Measurements from ENCODE around the gene IFNGR2. TPM values are rescaled to one million over a fixed set of nuclear protein-coding genes. Genes with fewer than 3 reads are reported as not detected.
A peak's percentile ranks its signal among the peaks of the same experiment; 100 is the strongest.
"Not testable (repeated sequence)": the region's sequence is repeated elsewhere in the genome, so short reads cannot be mapped to it uniquely, and the experiment has no call there.

The IFNGR2 gene
- total and polyA plus RNA-seq, 5 donors from 2014 or later: 10.2 to 37.2 (median 22.8) TPM

DNA sequence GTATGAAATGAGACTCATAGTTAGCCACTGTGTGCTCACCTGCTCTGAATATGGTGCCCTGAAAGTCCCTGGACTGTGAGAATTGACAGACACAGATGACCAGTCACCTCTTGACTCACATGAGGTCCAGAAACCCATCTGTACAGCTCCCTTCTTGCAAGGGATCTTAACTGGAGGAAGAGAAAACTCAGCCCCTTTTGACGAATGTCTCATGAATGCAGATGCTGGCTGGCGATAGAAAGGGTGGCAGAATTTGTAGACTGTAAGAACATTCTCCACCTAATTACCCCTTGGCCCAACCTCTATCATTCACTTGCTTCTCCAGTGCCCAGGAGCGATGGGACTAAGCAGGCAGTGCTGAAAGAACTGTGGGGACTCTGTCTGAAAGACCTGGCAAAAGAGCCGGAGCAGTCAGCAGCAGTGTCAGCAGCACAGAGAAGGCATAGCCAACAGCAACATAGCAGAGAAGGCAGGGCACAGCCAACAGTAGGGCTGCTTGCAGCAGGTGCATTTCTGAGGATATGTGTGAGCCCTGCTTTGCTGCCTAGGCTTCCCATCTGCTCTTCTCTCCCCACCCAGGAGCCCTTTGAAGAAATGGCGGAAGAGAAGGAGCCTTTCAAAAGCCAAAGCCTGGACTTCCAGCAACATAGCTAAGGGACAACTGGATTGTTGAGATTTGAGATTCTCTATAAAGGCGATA is 25.8 kb upstream of the IFNGR2 start:
- peaks cover 6% of the 10 kb centered on the region for H3K27me3 Mint-ChIP-seq
- no peak overlapping the region for H3K4me3 Mint-ChIP-seq

DNA sequence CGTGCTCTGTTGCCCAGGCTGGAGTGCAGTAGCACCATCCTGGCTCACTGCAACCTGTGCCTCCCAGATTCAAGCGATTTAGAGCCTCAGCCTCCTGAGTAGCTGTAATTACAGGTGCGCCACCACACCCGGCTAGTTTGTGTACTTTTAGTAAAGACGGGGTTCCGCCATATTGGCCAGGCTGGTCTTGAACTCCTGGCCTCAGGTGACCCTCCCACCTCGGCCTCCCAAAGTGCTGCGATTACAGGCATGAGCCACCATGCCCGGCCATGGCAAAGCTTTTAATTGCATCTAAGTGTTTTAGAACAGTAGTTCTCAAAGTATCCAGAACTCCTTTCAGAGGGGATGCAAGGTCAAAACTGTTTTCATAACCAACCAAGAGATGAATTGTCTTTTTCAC is 25.1 kb upstream of the IFNGR2 start:
- no peak overlapping the region for H3K4me3 Mint-ChIP-seq
- Histone ChIP-seq H3K27ac (ENCODE audit: insufficient read depth, low read length, poor library complexity, severe bottlenecking) (no peak overlapping the region), H3K4me1 (ENCODE audit: control insufficient read depth, insufficient read depth, low read length, poor library complexity, severe bottlenecking) (peaks cover 44% of the 10 kb centered on the region), H3K9me3 (ENCODE audit: control insufficient read depth in 2 of 2, low read length in 2 of 2) (no peaks in the 10 kb centered on the region), H3K4me3 (ENCODE audit: low read depth, low read length) (no peak overlapping the region), H3K27me3 (ENCODE audit: control insufficient read depth, insufficient read depth, low read length) (no peaks in the 10 kb centered on the region), H3K36me3 (ENCODE audit: control insufficient read depth, insufficient read depth, low read length) (no peaks in the 10 kb centered on the region)
- H3K9me3 Mint-ChIP-seq: no peaks in the 10 kb centered on the region
- peaks cover 19 to 64% (median 44%) of the 10 kb centered on the region in 4 donors for H3K4me1 Mint-ChIP-seq
- peak overlapping the region; percentile 38 to 82 (median 79) for H3K27ac Mint-ChIP-seq
- ATAC-seq (ENCODE audit: low read depth in 2 of 2) (no peak), DNase-seq (no peak)
- H3K27me3 Mint-ChIP-seq: peaks cover 8% of the 10 kb centered on the region
- no peaks in the 10 kb centered on the region for H3K36me3 Mint-ChIP-seq

More for the DNA sequence above, 25.8 kb upstream of the IFNGR2 start:
- DNase-seq: no peak
- H3K4me1 Mint-ChIP-seq: peaks cover 19 to 57% (median 38%) of the 10 kb centered on the region in 4 donors
- Histone ChIP-seq H3K4me1 (ENCODE audit: control insufficient read depth, insufficient read depth, low read length, poor library complexity, severe bottlenecking) (peaks cover 37% of the 10 kb centered on the region), H3K4me3 (ENCODE audit: low read depth, low read length) (no peak overlapping the region), H3K27me3 (ENCODE audit: control insufficient read depth, insufficient read depth, low read length) (no peaks in the 10 kb centered on the region), H3K9me3 (ENCODE audit: control insufficient read depth in 2 of 2, low read length in 2 of 2) (no peaks in the 10 kb centered on the region), H3K27ac (ENCODE audit: insufficient read depth, low read length, poor library complexity, severe bottlenecking) (no peak overlapping the region), H3K36me3 (ENCODE audit: control insufficient read depth, insufficient read depth, low read length) (no peaks in the 10 kb centered on the region)
- no peak for ATAC-seq (ENCODE audit: low read depth in 2 of 2)
- no peaks in the 10 kb centered on the region for H3K9me3 Mint-ChIP-seq
- peak overlapping the region in 2 of 3 donors; percentile 43 to 46 for H3K27ac Mint-ChIP-seq
- H3K36me3 Mint-ChIP-seq: no peaks in the 10 kb centered on the region

DNA sequence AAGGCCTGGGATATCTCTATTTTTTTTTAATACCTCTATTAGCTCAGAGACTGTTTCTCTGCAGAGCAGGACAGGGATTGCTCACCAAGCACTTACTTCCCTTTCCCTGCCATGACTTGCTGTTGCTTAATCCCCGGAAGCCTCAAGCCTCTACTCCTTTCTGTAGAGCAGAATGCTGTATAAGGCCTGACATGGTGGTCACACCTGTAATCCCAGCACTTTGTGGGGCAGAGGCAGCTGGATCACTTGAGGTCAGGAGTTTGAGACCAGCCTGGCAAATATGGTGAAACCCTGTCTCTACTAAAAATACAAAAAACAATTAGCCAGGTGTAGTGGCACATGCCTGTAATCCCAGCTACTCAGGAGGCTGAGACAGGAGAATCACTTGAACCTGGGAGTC is 23.3 kb upstream of the IFNGR2 start:
- not testable (repeated sequence) for H3K27me3 ChIP-seq (ENCODE audit: control insufficient read depth, insufficient read depth, low read length); H3K9me3 Mint-ChIP-seq; DNase-seq; ATAC-seq (ENCODE audit: low read depth in 2 of 2); H3K36me3 ChIP-seq (ENCODE audit: control insufficient read depth, insufficient read depth, low read length); H3K36me3 Mint-ChIP-seq; H3K9me3 ChIP-seq (ENCODE audit: control insufficient read depth in 2 of 2, low read length in 2 of 2)
- Histone ChIP-seq H3K4me1 (ENCODE audit: control insufficient read depth, insufficient read depth, low read length, poor library complexity, severe bottlenecking) (peaks cover 58% of the 10 kb centered on the region), H3K4me3 (ENCODE audit: low read depth, low read length) (peak overlapping the region; percentile 54), H3K27ac (ENCODE audit: insufficient read depth, low read length, poor library complexity, severe bottlenecking) (peak overlapping the region; percentile 82)
- H3K4me1 Mint-ChIP-seq: peaks cover 21 to 72% (median 58%) of the 10 kb centered on the region in 4 donors
- peak overlapping the region; percentile 82 to 96 (median 88) for H3K27ac Mint-ChIP-seq
- H3K4me3 Mint-ChIP-seq: peak overlapping the region; percentile 73 to 80 (median 76)
- H3K27me3 Mint-ChIP-seq: peaks cover 20% of the 10 kb centered on the region

DNA sequence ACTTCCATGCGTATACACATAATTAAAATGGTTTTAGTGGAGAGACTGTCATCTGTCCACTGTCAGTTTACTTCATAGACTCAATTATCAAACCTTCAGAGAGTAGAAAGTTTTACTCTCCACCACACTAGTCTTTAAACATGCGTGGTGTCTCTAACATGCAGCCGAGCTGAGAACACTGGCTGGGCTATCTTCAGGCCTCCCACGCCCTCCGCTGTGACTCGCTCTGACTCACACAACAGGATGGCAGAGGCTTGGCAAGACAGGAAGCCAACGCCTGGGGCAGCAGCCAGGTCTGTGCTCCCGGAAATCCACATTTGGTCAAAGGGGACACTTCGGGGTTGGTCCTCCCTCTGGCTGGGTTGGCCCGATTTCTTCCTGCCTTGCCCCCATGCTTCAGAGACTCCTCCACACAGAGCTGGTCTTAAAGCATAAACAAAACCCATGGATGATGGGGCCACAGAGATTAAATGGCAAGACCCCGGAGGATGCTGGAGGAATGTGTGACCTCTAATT is 22.7 kb upstream of the IFNGR2 start:
- peaks cover 22 to 73% (median 60%) of the 10 kb centered on the region in 4 donors for H3K4me1 Mint-ChIP-seq
- Histone ChIP-seq H3K9me3 (ENCODE audit: control insufficient read depth in 2 of 2, low read length in 2 of 2) (no peaks in the 10 kb centered on the region), H3K27ac (ENCODE audit: insufficient read depth, low read length, poor library complexity, severe bottlenecking) (peak overlapping the region; percentile 82), H3K36me3 (ENCODE audit: control insufficient read depth, insufficient read depth, low read length) (no peaks in the 10 kb centered on the region), H3K27me3 (ENCODE audit: control insufficient read depth, insufficient read depth, low read length) (no peaks in the 10 kb centered on the region), H3K4me1 (ENCODE audit: control insufficient read depth, insufficient read depth, low read length, poor library complexity, severe bottlenecking) (peaks cover 62% of the 10 kb centered on the region), H3K4me3 (ENCODE audit: low read depth, low read length) (peak overlapping the region; percentile 54)
- H3K36me3 Mint-ChIP-seq: no peaks in the 10 kb centered on the region
- no peaks in the 10 kb centered on the region for H3K9me3 Mint-ChIP-seq
- DNase-seq: peak; percentile 76 to 96 (median 77)
- H3K4me3 Mint-ChIP-seq: peak overlapping the region; percentile 73 to 80 (median 76)
- H3K27me3 Mint-ChIP-seq: peaks cover 21% of the 10 kb centered on the region
- peak; percentile 83 to 84 for ATAC-seq (ENCODE audit: low read depth in 2 of 2)
- peak overlapping the region; percentile 82 to 96 (median 88) for H3K27ac Mint-ChIP-seq

DNA sequence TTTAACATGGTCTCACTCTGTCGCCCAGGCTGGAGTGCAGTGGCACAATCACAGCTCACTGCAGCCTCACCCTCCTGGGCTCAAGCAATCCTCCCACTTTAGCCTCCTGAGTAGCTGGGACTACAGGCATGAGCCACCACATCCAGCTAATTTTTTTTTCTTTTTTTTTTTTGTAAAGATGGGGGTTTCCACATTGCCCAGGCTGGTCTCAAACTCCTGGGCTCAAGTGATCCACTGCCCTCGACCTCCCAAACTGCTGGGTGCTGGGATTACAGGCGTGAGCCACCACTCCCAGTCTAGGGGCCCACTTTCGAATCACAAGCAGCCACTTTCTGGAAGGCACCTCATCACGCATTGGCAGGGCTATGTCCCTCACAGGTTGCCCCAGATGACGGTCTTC is 21.8 kb upstream of the IFNGR2 start:
- peaks cover 27% of the 10 kb centered on the region for H3K27me3 Mint-ChIP-seq
- not testable (repeated sequence) for H3K27me3 ChIP-seq (ENCODE audit: control insufficient read depth, insufficient read depth, low read length); H3K36me3 Mint-ChIP-seq; H3K9me3 Mint-ChIP-seq; H3K9me3 ChIP-seq (ENCODE audit: control insufficient read depth in 2 of 2, low read length in 2 of 2); ATAC-seq (ENCODE audit: low read depth in 2 of 2); DNase-seq; H3K4me3 ChIP-seq (ENCODE audit: low read depth, low read length); H3K36me3 ChIP-seq (ENCODE audit: control insufficient read depth, insufficient read depth, low read length)
- Histone ChIP-seq H3K4me1 (ENCODE audit: control insufficient read depth, insufficient read depth, low read length, poor library complexity, severe bottlenecking) (peaks cover 62% of the 10 kb centered on the region), H3K27ac (ENCODE audit: insufficient read depth, low read length, poor library complexity, severe bottlenecking) (peak overlapping the region; percentile 82)
- H3K4me3 Mint-ChIP-seq: peak overlapping the region in 3 of 4 donors; percentile 73 to 79 (median 74)
- H3K27ac Mint-ChIP-seq: peak overlapping the region; percentile 82 to 96 (median 88)
- peaks cover 22 to 78% (median 61%) of the 10 kb centered on the region in 4 donors for H3K4me1 Mint-ChIP-seq

DNA sequence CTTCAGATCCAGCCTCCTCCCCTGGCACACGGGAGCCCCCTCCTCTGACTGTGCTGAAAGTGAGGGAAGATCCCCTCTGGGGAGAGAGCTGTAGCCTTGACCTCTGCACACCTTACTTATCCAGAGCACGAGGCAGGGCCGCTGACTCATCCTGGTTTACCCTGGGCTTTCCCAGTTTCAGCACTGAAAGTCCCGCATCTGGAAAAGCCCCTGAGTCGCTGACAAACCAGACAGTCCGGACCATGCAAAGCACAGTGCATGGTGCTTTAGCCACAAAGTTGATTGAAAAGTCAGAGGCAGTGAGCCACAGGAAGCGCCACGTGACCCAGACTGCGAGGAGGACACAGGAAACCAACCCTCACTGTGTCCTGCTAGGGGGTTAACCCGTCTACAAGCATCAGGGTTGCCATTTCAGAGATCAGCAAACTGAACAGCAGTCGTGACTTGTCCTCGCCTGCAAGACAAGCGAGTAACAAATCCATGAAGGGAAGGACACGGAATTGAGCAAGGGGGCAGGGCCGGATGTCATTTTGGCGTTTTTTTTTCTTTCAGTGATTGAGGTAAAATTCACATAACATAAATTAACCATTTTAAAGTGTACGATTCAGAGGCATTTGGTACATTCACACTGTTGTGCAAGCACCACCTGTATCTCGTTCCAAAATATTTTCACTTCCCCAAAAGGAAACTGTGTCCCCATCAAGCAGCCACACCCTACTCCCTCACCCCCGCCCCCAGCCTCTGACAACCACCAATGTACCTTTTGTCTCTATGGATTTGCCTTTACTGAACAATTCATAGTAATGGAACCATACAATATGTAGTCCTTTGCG is 19.9 kb upstream of the IFNGR2 start:
- ATAC-seq (ENCODE audit: low read depth in 2 of 2): peak; percentile 54 to 56
- peak overlapping the region; percentile 82 to 96 (median 83) for H3K27ac Mint-ChIP-seq
- Histone ChIP-seq H3K36me3 (ENCODE audit: control insufficient read depth, insufficient read depth, low read length) (no peaks in the 10 kb centered on the region), H3K9me3 (ENCODE audit: control insufficient read depth in 2 of 2, low read length in 2 of 2) (no peaks in the 10 kb centered on the region), H3K4me3 (ENCODE audit: low read depth, low read length) (peak overlapping the region; percentile 85), H3K4me1 (ENCODE audit: control insufficient read depth, insufficient read depth, low read length, poor library complexity, severe bottlenecking) (peaks cover 62% of the 10 kb centered on the region), H3K27me3 (ENCODE audit: control insufficient read depth, insufficient read depth, low read length) (no peaks in the 10 kb centered on the region), H3K27ac (ENCODE audit: insufficient read depth, low read length, poor library complexity, severe bottlenecking) (peak overlapping the region; percentile 74)
- H3K9me3 Mint-ChIP-seq: no peaks in the 10 kb centered on the region
- DNase-seq: peak; percentile 64 to 88 (median 70)
- H3K27me3 Mint-ChIP-seq: peaks cover 31% of the 10 kb centered on the region
- peak overlapping the region; percentile 71 to 93 (median 91) for H3K4me3 Mint-ChIP-seq
- H3K4me1 Mint-ChIP-seq: peaks cover 18 to 76% (median 59%) of the 10 kb centered on the region in 4 donors
- H3K36me3 Mint-ChIP-seq: no peaks in the 10 kb centered on the region

DNA sequence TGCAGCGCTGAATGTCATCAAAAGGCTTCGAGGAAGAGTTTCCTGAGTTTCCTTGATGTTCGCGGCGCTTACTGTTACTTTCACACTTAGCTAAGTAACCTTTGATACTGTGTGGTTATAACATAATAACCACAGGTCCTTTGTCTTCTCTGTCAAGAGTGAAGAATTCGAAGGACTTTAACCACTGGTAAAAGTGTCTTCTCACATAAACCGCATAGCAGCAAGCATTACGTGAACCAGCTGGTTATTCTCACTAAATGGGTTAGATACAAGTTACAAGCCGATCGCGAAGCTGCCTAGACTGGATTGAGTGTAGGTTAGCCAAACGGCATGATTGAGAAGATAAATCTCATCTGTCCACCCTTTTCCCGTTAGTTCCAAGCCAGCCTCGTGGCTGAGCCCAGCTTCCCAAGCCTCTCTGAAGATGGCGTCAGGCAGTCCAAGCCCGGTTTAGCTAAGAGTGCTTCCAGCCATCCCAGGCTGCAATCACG is 18.3 kb upstream of the IFNGR2 start:
- Mint-ChIP-seq H3K27ac (peak overlapping the region; percentile 73 to 97 (median 82)), H3K36me3 (no peaks in the 10 kb centered on the region), H3K27me3 (peaks cover 34% of the 10 kb centered on the region), H3K9me3 (no peaks in the 10 kb centered on the region), H3K4me3 (peak overlapping the region; percentile 71 to 92 (median 86)), H3K4me1 (peaks cover 18 to 65% (median 51%) of the 10 kb centered on the region in 4 donors)
- Histone ChIP-seq H3K4me1 (ENCODE audit: control insufficient read depth, insufficient read depth, low read length, poor library complexity, severe bottlenecking) (peaks cover 56% of the 10 kb centered on the region), H3K27ac (ENCODE audit: insufficient read depth, low read length, poor library complexity, severe bottlenecking) (peak overlapping the region; percentile 74), H3K27me3 (ENCODE audit: control insufficient read depth, insufficient read depth, low read length) (no peaks in the 10 kb centered on the region), H3K36me3 (ENCODE audit: control insufficient read depth, insufficient read depth, low read length) (no peaks in the 10 kb centered on the region), H3K4me3 (ENCODE audit: low read depth, low read length) (peak overlapping the region; percentile 76), H3K9me3 (ENCODE audit: control insufficient read depth in 2 of 2, low read length in 2 of 2) (no peaks in the 10 kb centered on the region)
- DNase-seq (peak in 2 of 3 donors; percentile 62 to 87), ATAC-seq (ENCODE audit: low read depth in 2 of 2) (peak; percentile 33 to 52)
